Gastrocnemius medialis (tissue), 4 donors: ENCODE results near the gene MT1E. TPM values are rescaled to one million over a fixed set of nuclear protein-coding genes. Genes with fewer than 3 reads are reported as not detected.
"Not testable (repeated sequence)": the region's sequence is repeated elsewhere in the genome, so short reads cannot be mapped to it uniquely, and the experiment has no call there.

ENCODE experiments used
- ATAC-seq, 2 donors: fragments of 150-250 bp; one replicate each; pipeline ENCODE4 v1.9.1; 2016
- DNase-seq, 2 donors: peaks; one replicate each; pipeline ENCODE4 v3.0.0-alpha.2; 2019
- H3K27ac ChIP-seq, 4 donors: fragments of 200-600 bp; sonication (generic); 1 replicate in 1 of 4; 2 replicates in 3 of 4; pipeline ENCODE4 v1.5.1; 2016 to 2018; ENCODE audit warnings: mild to moderate bottlenecking in 2 of 4, moderate library complexity in 1 of 4
- H3K27me3 ChIP-seq, 3 donors: fragments of 200-600 bp; sonication (generic) in 2 of 3; 1 replicate in 1 of 3; 2 replicates in 2 of 3; pipeline versions ENCODE4 v1.5.1 to v1.6.0; 2016 to 2019; ENCODE audit warnings: mild to moderate bottlenecking in 1 of 3, moderate library complexity in 1 of 3
- H3K36me3 ChIP-seq, 2 donors: fragments of 200-600 bp; sonication (generic) in 1 of 2; one replicate each; pipeline ENCODE4 v1.5.1; 2017 to 2018
- H3K4me1 ChIP-seq, 2 donors: fragments of 200-600 bp; sonication (generic) in 1 of 2; one replicate each; pipeline ENCODE4 v1.5.1; 2016 to 2017; ENCODE audit warnings: mild to moderate bottlenecking in 2 of 2
- H3K4me3 ChIP-seq, 4 donors: fragments of 200-600 bp; sonication (generic) in 3 of 4; 1 replicate in 1 of 4; 2 replicates in 3 of 4; pipeline ENCODE4 v1.5.1; 2016 to 2019; ENCODE audit warnings: mild to moderate bottlenecking in 2 of 4
- H3K9me3 ChIP-seq, 3 donors: fragments of 200-600 bp; sonication (generic) in 2 of 3; 1 replicate in 1 of 3; 2 replicates in 2 of 3; pipeline ENCODE4 v1.5.1; 2016 to 2019
- POLR2A ChIP-seq, 2 donors: fragments of 450-650 bp; IDR thresholded peaks; one replicate each; pipeline ENCODE4 v1.6.1; 2017; ENCODE audit warnings: antibody characterized with exemption in 2 of 2, mild to moderate bottlenecking in 2 of 2, moderate library complexity in 2 of 2
- in situ Hi-C, 4 donors: fragments of 200-750 bp; cut with MboI; loops; one replicate each; pipeline versions ENCODE4 v1.15.0 to v1.8.0; 2017; ENCODE audit warnings: low sequenced_read_pairs in 4 of 4
- intact Hi-C: fragments of 100-400 bp; cut with DNase I; formaldehyde crosslinking; loops from one replicate; pipeline ENCODE4 v1.15.1; 2023; ENCODE audit warnings: low total_unique reads
- total RNA-seq, 4 donors: library from RNA; depleted of rRNA; stranded (reverse); fragments of >200 nt; gene quantifications; one replicate each; pipeline versions ENCODE4 v1.1.0 to v1.2.3, GENCODE V29; 2016
- TF ChIP-seq, protein P1 (sequence below), 5 experiments: fragments of 450-650 bp in 3 of 5; fragments of 200-600 bp in 2 of 5; sonication (generic) in 2 of 5; IDR thresholded peaks in 4 of 5; conservative IDR thresholded peaks in 1 of 5; 1 replicate in 4 of 5; 2 replicates in 1 of 5; pipeline ENCODE4 v1.5.1; 2016 to 2019; ENCODE audit warnings: antibody characterized with exemption in 5 of 5, mild to moderate bottlenecking in 3 of 5, moderate library complexity in 3 of 5

Gene MT1E
- 100 to 1,000 TPM in 3 of 4 donors, 10 to 100 TPM in 1; 63.0 to 434 (median 267) TPM for total RNA-seq

DNA sequence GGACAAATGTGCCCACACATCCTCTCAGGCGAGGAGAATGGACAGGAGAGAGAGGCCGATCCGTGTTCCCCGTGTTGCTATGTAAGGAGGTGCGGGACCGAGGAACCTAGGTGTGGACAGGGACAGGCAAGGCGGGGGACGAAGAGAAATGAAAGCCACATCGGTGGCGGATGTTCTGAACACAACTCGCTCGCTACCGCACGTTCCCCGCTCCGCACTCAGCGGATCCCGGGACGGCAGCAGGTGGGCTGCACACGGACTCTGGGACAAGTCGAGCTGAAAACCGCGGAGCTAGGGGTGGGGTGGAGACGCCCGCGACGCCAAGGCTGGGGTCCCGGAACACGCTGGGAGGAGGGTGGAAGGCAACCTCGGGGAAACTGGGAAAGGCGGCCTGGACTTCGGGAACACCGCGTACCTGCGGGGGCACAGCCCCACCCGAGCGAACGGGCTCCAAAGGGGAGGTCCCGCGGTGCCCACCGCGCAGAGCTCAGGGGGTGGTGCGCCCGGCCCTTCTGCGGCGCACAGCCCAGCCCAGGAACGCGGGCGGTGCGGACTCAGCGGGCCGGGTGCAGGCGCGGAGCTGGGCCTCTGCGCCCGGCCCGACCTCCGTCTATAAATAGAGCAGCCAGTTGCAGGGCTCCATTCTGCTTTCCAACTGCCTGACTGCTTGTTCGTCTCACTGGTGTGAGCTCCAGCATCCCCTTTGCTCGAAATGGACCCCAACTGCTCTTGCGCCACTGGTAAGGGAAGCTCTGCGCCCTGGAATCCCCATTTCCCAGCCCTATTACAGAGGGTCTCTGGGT is at the start of gene MT1E:
Gene MT1E, plus strand, starts transcription at position 642 of the 803 bp plus-strand sequence. Its CDS starts 71 bp downstream, at position 713.
- Histone ChIP-seq H3K27me3 (no peaks in the 10 kb centered on the region), H3K4me3 (peak within 1 kb of the TSS; percentile 66 to 84 (median 74)), H3K4me1 (peaks cover 18 to 23% of the 10 kb centered on the region in 2 donors), H3K36me3 (no peaks in the 10 kb centered on the region), H3K27ac (peak within 1 kb of the TSS; percentile 88 to 96 (median 92)), H3K9me3 (no peaks in the 10 kb centered on the region)
- peak; percentile 88 to 91 for TF ChIP-seq POLR2A (IDR thresholded peaks at IDR 0.05)
- TF ChIP-seq, protein P1, sequence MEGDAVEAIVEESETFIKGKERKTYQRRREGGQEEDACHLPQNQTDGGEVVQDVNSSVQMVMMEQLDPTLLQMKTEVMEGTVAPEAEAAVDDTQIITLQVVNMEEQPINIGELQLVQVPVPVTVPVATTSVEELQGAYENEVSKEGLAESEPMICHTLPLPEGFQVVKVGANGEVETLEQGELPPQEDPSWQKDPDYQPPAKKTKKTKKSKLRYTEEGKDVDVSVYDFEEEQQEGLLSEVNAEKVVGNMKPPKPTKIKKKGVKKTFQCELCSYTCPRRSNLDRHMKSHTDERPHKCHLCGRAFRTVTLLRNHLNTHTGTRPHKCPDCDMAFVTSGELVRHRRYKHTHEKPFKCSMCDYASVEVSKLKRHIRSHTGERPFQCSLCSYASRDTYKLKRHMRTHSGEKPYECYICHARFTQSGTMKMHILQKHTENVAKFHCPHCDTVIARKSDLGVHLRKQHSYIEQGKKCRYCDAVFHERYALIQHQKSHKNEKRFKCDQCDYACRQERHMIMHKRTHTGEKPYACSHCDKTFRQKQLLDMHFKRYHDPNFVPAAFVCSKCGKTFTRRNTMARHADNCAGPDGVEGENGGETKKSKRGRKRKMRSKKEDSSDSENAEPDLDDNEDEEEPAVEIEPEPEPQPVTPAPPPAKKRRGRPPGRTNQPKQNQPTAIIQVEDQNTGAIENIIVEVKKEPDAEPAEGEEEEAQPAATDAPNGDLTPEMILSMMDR (IDR thresholded peaks at IDR 0.05 in 4 of 5, conservative IDR thresholded peaks at IDR 0.05 in 1 of 5), result no peak
- ATAC-seq (peak; percentile 77 to 80), DNase-seq (peak; percentile 43 to 83)
- intact Hi-C loops, result loop anchor here (1.0 kb wide), 2 partner anchors 14 to 57 kb away; partner anchors contain the start of gene MT1X
- in situ Hi-C loops, result no loop called here

DNA sequence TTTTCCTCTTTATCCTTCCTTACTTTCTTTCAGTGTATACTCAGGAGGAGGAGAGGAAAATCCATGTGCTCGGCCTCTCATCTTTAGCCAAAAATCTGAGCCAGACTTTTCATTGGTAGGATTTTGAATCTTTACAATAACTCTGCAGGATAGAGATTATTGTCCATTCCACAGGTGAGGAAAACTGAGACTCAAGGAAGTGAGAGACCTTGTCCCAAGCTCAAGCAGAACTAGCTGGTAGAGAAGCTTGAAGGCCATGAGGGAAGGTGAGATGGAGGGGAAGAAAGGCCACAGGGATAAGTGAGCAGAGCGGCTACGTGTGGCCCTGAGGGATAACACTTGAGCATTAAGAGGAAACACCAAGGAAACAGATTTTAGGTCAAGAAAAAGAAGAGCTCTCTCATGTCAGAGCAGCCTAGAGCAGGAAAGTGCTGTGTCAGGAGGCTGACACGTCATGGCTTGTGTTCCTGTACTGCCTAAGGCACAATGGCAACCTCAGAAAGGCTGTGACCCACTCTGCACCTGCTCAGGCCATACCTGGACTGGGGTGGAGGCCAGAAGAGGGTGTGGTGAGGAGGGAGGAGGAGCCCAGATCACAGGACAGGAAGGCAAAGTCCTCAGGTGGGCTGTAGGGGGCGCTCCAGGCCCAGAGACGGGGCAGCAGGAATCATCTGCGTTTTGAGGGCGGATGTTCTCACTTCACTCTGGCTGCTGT is 48.8 kb upstream of the MT1E start:
- intact Hi-C loops (loop anchor here (1.0 kb wide), 1 partner anchor 126 kb away; no protein-coding TSS in a partner anchor), in situ Hi-C loops (loop anchor here in 1 of 4 donors (10.0 kb wide), 1 partner anchor 128 kb away; no protein-coding TSS in a partner anchor)
- H3K4me1 ChIP-seq, result no peaks in the 10 kb centered on the region

DNA sequence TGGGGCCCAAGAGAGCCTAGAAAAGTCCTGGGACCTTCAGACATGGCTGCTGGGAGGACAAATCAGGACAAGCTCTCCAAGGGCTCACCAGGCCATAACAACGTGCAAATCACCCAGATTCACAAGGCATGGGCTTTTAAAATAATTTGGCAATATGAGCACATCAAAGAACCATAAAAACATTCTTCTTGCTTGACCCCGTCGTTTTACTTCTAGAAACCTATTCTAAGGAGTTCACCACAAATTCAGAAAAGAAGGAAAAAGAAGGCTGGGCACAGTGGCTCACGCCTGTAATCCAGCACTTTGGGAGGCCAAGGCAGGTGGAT is 48.3 kb upstream of the MT1E start:
- no peak for ATAC-seq
- in situ Hi-C loops, result loop anchor here in 1 of 4 donors (10.0 kb wide), 1 partner anchor 128 kb away; no protein-coding TSS in a partner anchor
- H3K9me3 ChIP-seq, result no peaks in the 10 kb centered on the region

More for the DNA sequence above, 48.8 kb upstream of the MT1E start:
- peak; percentile 38 to 62 for DNase-seq
- no peaks in the 10 kb centered on the region for H3K9me3 ChIP-seq
- H3K27ac ChIP-seq, result no peak overlapping the region
- no peak for TF ChIP-seq POLR2A (IDR thresholded peaks at IDR 0.05)
- TF ChIP-seq, protein P1 (IDR thresholded peaks at IDR 0.05 in 4 of 5, conservative IDR thresholded peaks at IDR 0.05 in 1 of 5), result peak; percentile 66 to 78 (median 71)
- no peaks in the 10 kb centered on the region for H3K36me3 ChIP-seq
- H3K4me3 ChIP-seq, result no peak overlapping the region
- H3K27me3 ChIP-seq, result no peaks in the 10 kb centered on the region
- ATAC-seq, result peak; percentile 63 to 95

GRCh38 chr16:56580391-56581048 is 45.1 kb upstream of the MT1E start:
- no peak for ATAC-seq
- in situ Hi-C loops (no loop called here), intact Hi-C loops (no loop called here)
- Histone ChIP-seq H3K9me3 (no peaks in the 10 kb centered on the region), H3K4me3 (no peak overlapping the region), H3K27ac (no peak overlapping the region), H3K27me3 (no peaks in the 10 kb centered on the region), H3K36me3 (no peaks in the 10 kb centered on the region), H3K4me1 (no peaks in the 10 kb centered on the region)
- DNase-seq, result no peak
- TF ChIP-seq POLR2A (IDR thresholded peaks at IDR 0.05), result no peak
- TF ChIP-seq, protein P1 (IDR thresholded peaks at IDR 0.05 in 4 of 5, conservative IDR thresholded peaks at IDR 0.05 in 1 of 5), result no peak

More for the DNA sequence above, 48.3 kb upstream of the MT1E start:
- no peak for DNase-seq
- Histone ChIP-seq H3K36me3 (no peaks in the 10 kb centered on the region), H3K27me3 (no peaks in the 10 kb centered on the region), H3K4me1 (no peaks in the 10 kb centered on the region), H3K4me3 (no peak overlapping the region), H3K27ac (no peak overlapping the region)
- no peak for TF ChIP-seq POLR2A (IDR thresholded peaks at IDR 0.05)
- TF ChIP-seq, protein P1 (IDR thresholded peaks at IDR 0.05 in 4 of 5, conservative IDR thresholded peaks at IDR 0.05 in 1 of 5), result peak in 1 of 5 experiments; percentile 4
- intact Hi-C loops, result loop anchor here (1.0 kb wide), 1 partner anchor 125 kb away; no protein-coding TSS in a partner anchor

DNA sequence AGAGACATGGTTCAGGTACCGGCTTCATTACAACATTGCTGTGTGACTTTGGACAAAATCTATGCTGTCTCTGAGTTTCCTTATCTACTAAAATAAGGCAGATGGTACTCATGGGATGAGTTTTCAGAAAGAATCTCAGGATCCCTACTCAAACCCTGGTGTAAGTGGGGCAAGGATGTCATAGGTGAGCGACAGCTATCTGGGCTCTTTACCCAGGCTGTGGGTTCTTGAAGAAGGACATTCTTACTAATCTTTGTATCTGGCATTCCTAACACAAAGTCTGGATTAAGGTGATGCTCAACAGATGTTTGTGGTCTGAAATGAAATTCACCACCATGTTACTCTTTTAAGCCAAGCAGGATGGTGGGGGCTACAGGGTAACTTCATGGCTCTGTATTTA is 42.7 kb upstream of the MT1E start:
- H3K27me3 ChIP-seq, intact Hi-C loops, H3K4me3 ChIP-seq, H3K4me1 ChIP-seq, H3K27ac ChIP-seq, DNase-seq, H3K36me3 ChIP-seq, in situ Hi-C loops, H3K9me3 ChIP-seq, ATAC-seq: not testable (repeated sequence)
